Measurements from ENCODE around the gene ZNHIT6. TPM values are rescaled to one million over a fixed set of nuclear protein-coding genes. Genes with fewer than 3 reads are reported as not detected.
A peak's percentile ranks its signal among the peaks of the same experiment; 100 is the strongest.

ZNHIT6 gene
- polyA plus RNA-seq, 1 of the 3 experiments (the other 2 are of a cell fraction), result 7.7 TPM

GRCh38 chr1:85612704-85613361 is 95.4 kb downstream of the ZNHIT6 start:
- Histone ChIP-seq H3K27ac (ENCODE audit: low read depth in 2 of 2, low read length in 1 of 2) (peak overlapping the region; percentile 93 to 96), H3K36me3 (replicated peaks in 1 of 2; ENCODE audit: control insufficient read depth in 1 of 2, insufficient read depth in 2 of 2, low read length in 1 of 2) (no peaks in the 10 kb centered on the region), H3F3A (replicated peaks; ENCODE audit: insufficient read depth) (peaks cover 44% of the 10 kb centered on the region), H3K4me1 (ENCODE audit: control insufficient read depth in 1 of 2, insufficient read depth in 2 of 2, low read depth in 1 of 2, low read length in 1 of 2) (peaks cover 0 to 48% of the 10 kb centered on the region in 2 experiments; a peak in 3 of 4 replicates), H2AFZ (ENCODE audit: low read depth) (0 out of 2 replicates have a peak overlapping the region, but pooled peaks have one; percentile 34), H4K20me1 (ENCODE audit: insufficient read depth) (no peaks in the 10 kb centered on the region), H3K9ac (peak overlapping the region; percentile 80), H3K27me3 (ENCODE audit: insufficient read depth) (no peaks in the 10 kb centered on the region), H3K9me2 (no peaks in the 10 kb centered on the region), H3K9me3 (no peaks in the 10 kb centered on the region), H3K4me3 (ENCODE audit: low read depth in 2 of 2, low read length in 1 of 2) (no peak overlapping the region; a peak in 1 of 4 replicates), H3K4me2 (peak overlapping the region; percentile 63), H3K79me2 (ENCODE audit: insufficient read depth) (0 out of 2 replicates have a peak, but pooled peaks cover 3% of the 10 kb centered on the region)
- ChIA-PET POLR2A (no interaction called here), CTCF (interaction anchor here (0.6 to 2.7 kb wide), 3 partner anchors 14 to 305 kb away, joined by 3 to 9 read pairs (median 3); no protein-coding TSS in a partner anchor)
- WGBS (ENCODE audit: low lambda C conversion rate), result 17% methylated on average over 6 of the region's 6 CpGs
- DNase-seq, result no peak
- TF ChIP-seq REST (IDR thresholded peaks at IDR 0.05; ENCODE audit: low read depth, low read length) (no peak; the same call in 1 of the 2 replicates), FOSL2 (IDR thresholded peaks at IDR 0.05; ENCODE audit: borderline replicate concordance, low read depth) (peak; percentile 40; the same call in 1 of the 2 replicates), NRF1 (IDR thresholded peaks at IDR 0.05; ENCODE audit: low read depth, low read length) (no peak), ELF1 (IDR thresholded peaks at IDR 0.05) (peak; percentile 52; the same call in 1 of the 2 replicates), JUND (IDR thresholded peaks at IDR 0.05) (peak; percentile 40; the same call in 1 of the 2 replicates), EP300 (IDR thresholded peaks at IDR 0.05; ENCODE audit: borderline replicate concordance in 1 of 2, low read depth in 1 of 2, low read length in 1 of 2) (peak in 1 of 2 experiments; percentile 64; a peak in 1 of 4 replicates), TAF1 (IDR thresholded peaks at IDR 0.05; ENCODE audit: borderline replicate concordance, low read depth, low read length) (peak; percentile 41; the same call in 1 of the 2 replicates), IRF3 (IDR thresholded peaks at IDR 0.05; ENCODE audit: low read depth, low read length) (no peak), MEF2A (IDR thresholded peaks at IDR 0.05; ENCODE audit: borderline replicate concordance, low read depth) (0 out of 2 replicates have a peak, but pooled peaks have one; percentile 24), USF2 (IDR thresholded peaks at IDR 0.05; ENCODE audit: borderline replicate concordance, low read depth, low read length) (no peak), POLR2AphosphoS5 (IDR thresholded peaks at IDR 0.05; ENCODE audit: low read depth, low read length) (peak; percentile 54; the same call in 1 of the 2 replicates), CTCF (IDR thresholded peaks at IDR 0.05) (peak; percentile 70), PBX3 (IDR thresholded peaks at IDR 0.05) (peak; percentile 69), YY1 (IDR thresholded peaks at IDR 0.05; ENCODE audit: low read depth) (peak; percentile 47; the same call in 1 of the 2 replicates), FOXM1 (IDR thresholded peaks at IDR 0.05; ENCODE audit: low read depth) (no peak), TCF12 (IDR thresholded peaks at IDR 0.05) (peak; percentile 79), MAX (IDR thresholded peaks at IDR 0.05; ENCODE audit: low read depth) (peak; percentile 34; the same call in 1 of the 2 replicates), CHD2 (IDR thresholded peaks at IDR 0.05; ENCODE audit: low read length, partially characterized antibody) (no peak), TEAD4 (IDR thresholded peaks at IDR 0.05; ENCODE audit: borderline replicate concordance, insufficient read depth) (peak; percentile 61; the same call in 1 of the 2 replicates), ZBTB33 (IDR thresholded peaks at IDR 0.05; ENCODE audit: borderline replicate concordance, low read depth) (no peak)

Data from SK-N-SH (cell line).